Suprapubic skin (tissue), 4 donors: ENCODE data around the gene ATP4A. TPM values are rescaled to one million over a fixed set of nuclear protein-coding genes. Genes with fewer than 3 reads are reported as not detected.

Source experiments
- DNase-seq, 2 donors: peaks; one replicate each; pipeline ENCODE4 v3.0.0-alpha.2; 2019; ENCODE audit warnings: low spot score in 2 of 2
- H3K27ac ChIP-seq: fragments of 200-600 bp; sonication (generic); one replicate; pipeline ENCODE4 v1.5.1; 2019
- H3K27me3 ChIP-seq: fragments of 200-600 bp; sonication (generic); one replicate; pipeline ENCODE4 v1.5.1; 2019
- H3K36me3 ChIP-seq: fragments of 200-600 bp; sonication (generic); one replicate; pipeline ENCODE4 v1.5.1; 2019
- H3K4me1 ChIP-seq: fragments of 200-600 bp; sonication (generic); one replicate; pipeline ENCODE4 v1.5.1; 2019
- H3K4me3 ChIP-seq: fragments of 200-600 bp; sonication (generic); one replicate; pipeline ENCODE4 v1.5.1; 2019; ENCODE audit warnings: mild to moderate bottlenecking
- H3K9me3 ChIP-seq: fragments of 200-600 bp; sonication (generic); one replicate; pipeline ENCODE4 v1.5.1; 2019
- CTCF ChIP-seq, 2 donors: fragments of 200-600 bp in 1 of 2; fragments of 450-650 bp in 1 of 2; sonication (generic) in 1 of 2; IDR thresholded peaks; one replicate each; pipeline ENCODE4 v1.5.1; 2016 to 2019; ENCODE audit warnings: antibody characterized with exemption in 2 of 2, mild to moderate bottlenecking in 1 of 2, moderate library complexity in 1 of 2
- EP300 ChIP-seq: sonication (generic); formaldehyde crosslinking; IDR thresholded peaks from one replicate; pipeline ENCODE4 v1.6.1; 2017; ENCODE audit warnings: antibody characterized with exemption
- POLR2A ChIP-seq, 2 donors: fragments of 450-650 bp; IDR thresholded peaks; one replicate each; pipeline ENCODE4 v1.6.1; 2017; ENCODE audit warnings: antibody characterized with exemption in 2 of 2, mild to moderate bottlenecking in 2 of 2, moderate library complexity in 2 of 2
- POLR2AphosphoS5 ChIP-seq, 3 donors: sonication (generic); formaldehyde crosslinking; IDR thresholded peaks; one replicate each; pipeline ENCODE4 v1.6.1; 2017; ENCODE audit warnings: antibody characterized with exemption in 3 of 3
- whole genome bisulfite sequencing: methylation state at CpG from one replicate; pipeline ENCODE4 v1.1.5; 2018; 5-methylcytosine and 5-hydroxymethylcytosine counted together
- total RNA-seq, 4 donors: library from RNA; depleted of rRNA; stranded (reverse); fragments of >200 nt; gene quantifications; one replicate each; pipeline ENCODE4 v1.1.0, GENCODE V29; 2016

The ATP4A gene
- total RNA-seq, 4 donors from 2014 or later, result not detected

GRCh38 chr19:35559781-35560180 lies 3.7 kb downstream of the ATP4A start:
- Histone ChIP-seq H3K27ac (no peak overlapping the region), H3K4me1 (peaks cover 13% of the 10 kb centered on the region), H3K36me3 (no peaks in the 10 kb centered on the region), H3K4me3 (no peak overlapping the region), H3K27me3 (peaks cover 66% of the 10 kb centered on the region), H3K9me3 (no peaks in the 10 kb centered on the region)
- TF ChIP-seq POLR2AphosphoS5 (IDR thresholded peaks at IDR 0.05), result no peak
- no peak for TF ChIP-seq POLR2A (IDR thresholded peaks at IDR 0.05)
- TF ChIP-seq EP300, result no peak
- no peak for TF ChIP-seq CTCF (IDR thresholded peaks at IDR 0.05)
- no peak for DNase-seq
- WGBS, result 94% methylated on average over 22 of the region's 23 CpGs

GRCh38 chr19:35559281-35559659 lies 4.2 kb downstream of the ATP4A start:
- WGBS, result 76% methylated on average over 10 of the region's 11 CpGs

GRCh38 chr19:35558400-35559280 lies 4.8 kb downstream of the ATP4A start:
- no peak overlapping the region for H3K27ac ChIP-seq
- peaks cover 13% of the 10 kb centered on the region for H3K4me1 ChIP-seq
- H3K27me3 ChIP-seq, result peaks cover 60% of the 10 kb centered on the region
- DNase-seq, result no peak
- no peaks in the 10 kb centered on the region for H3K36me3 ChIP-seq
- H3K9me3 ChIP-seq, result no peaks in the 10 kb centered on the region
- H3K4me3 ChIP-seq, result peak overlapping the region; percentile 41
- 46% methylated on average over 18 of the region's 53 CpGs for WGBS
- TF ChIP-seq CTCF (IDR thresholded peaks at IDR 0.05), result no peak

More at GRCh38 chr19:35559281-35559659, 4.2 kb downstream of the ATP4A start:
- DNase-seq, result no peak
- Histone ChIP-seq H3K27me3 (peaks cover 62% of the 10 kb centered on the region), H3K27ac (no peak overlapping the region), H3K4me3 (no peak overlapping the region), H3K9me3 (no peaks in the 10 kb centered on the region), H3K4me1 (peaks cover 13% of the 10 kb centered on the region), H3K36me3 (no peaks in the 10 kb centered on the region)
- no peak for TF ChIP-seq POLR2A (IDR thresholded peaks at IDR 0.05)
- no peak for TF ChIP-seq CTCF (IDR thresholded peaks at IDR 0.05)
- TF ChIP-seq EP300, result no peak
- no peak for TF ChIP-seq POLR2AphosphoS5 (IDR thresholded peaks at IDR 0.05)

- no peaks in the 10 kb centered on the region for H3K9me3 ChIP-seq
- 6% methylated on average over 42 of the region's 60 CpGs for WGBS
- peaks cover 52% of the 10 kb centered on the region for H3K27me3 ChIP-seq
- TF ChIP-seq POLR2AphosphoS5 (IDR thresholded peaks at IDR 0.05) (no peak), POLR2A (IDR thresholded peaks at IDR 0.05) (no peak), EP300 (no peak), CTCF (IDR thresholded peaks at IDR 0.05) (no peak)
- no peak overlapping the region for H3K27ac ChIP-seq
- no peaks in the 10 kb centered on the region for H3K36me3 ChIP-seq
- H3K4me3 ChIP-seq, result peak overlapping the region; percentile 41
- no peak for DNase-seq
- peaks cover 13% of the 10 kb centered on the region for H3K4me1 ChIP-seq
Observed at GRCh38 chr19:35557539-35558399, 5.7 kb downstream of the ATP4A start.
